Stimulated activated CD4-positive, alpha-beta T cell treated with anti-CD3 and anti-CD28 coated beads, Interleukin-4, amount 100 ng/mL, for 48 hours (primary cell): ENCODE results near the gene CTNNBL1.

Experiments used
- DNase-seq, 2 donors: peaks; one replicate each; pipeline ENCODE4 v3.0.0-alpha.2; 2020; ENCODE audit warnings: low read depth in 2 of 2

The CTNNBL1 gene

DNA sequence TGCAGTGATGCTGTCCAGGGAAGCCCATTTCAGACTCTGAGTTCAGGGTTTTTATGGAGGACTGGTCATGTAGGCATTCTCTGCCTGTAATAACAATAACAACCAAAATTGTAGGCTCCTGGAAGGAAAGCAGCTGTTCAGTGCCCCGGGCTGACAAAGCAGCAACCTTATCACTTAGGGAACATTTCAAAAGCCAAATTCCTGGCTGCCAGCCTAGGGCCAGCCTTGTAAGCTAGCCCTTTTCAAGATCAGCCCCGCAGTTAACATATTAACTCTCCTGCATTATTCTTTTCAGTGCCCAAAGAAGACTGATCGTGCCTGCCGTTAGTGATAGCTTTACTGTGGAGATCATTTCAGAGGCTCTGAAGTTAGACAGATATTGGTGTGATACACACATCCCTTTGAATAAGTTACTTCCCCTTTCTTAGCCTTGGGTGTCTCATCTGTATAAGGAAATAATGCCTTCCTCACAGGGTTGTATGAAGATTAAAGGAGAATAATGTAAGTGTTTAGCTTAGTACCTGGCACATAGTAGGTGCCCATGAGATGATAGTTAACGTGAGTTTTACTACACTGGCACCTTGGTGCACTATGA is 44.1 kb downstream of the CTNNBL1 start:
- no peak for DNase-seq

GRCh38 chr20:37741055-37741454 is 47.2 kb downstream of the CTNNBL1 start:
- DNase-seq = no peak

GRCh38 chr20:37741570-37741969 is 47.7 kb downstream of the CTNNBL1 start:
- no peak for DNase-seq

DNA sequence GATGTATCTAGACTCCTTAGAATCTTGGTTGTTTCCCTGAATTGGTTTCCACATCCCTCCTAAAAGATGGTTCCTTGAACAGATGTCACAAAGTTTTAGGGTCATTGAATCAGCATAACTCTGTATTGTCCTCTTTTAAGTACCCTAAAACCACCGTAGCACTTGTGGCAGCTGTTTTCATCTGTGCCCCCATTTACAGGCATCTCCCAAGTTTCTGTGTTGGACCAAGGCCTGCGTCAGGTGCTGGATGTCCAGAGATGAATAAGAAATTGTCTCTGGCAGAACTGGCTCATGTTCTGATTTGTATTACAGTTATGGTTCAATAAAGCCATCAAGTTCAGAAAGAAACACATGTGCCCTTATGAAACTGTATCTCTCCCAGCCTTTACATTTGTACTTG is 48.3 kb downstream of the CTNNBL1 start:
- no peak for DNase-seq

- no peak for DNase-seq
These were observed 50.5 kb downstream of the CTNNBL1 start for GRCh38 chr20:37744347-37744746.

GRCh38 chr20:37745553-37745952 is 51.7 kb downstream of the CTNNBL1 start:
- DNase-seq = peak in 1 of 2 donors; percentile 6

DNA sequence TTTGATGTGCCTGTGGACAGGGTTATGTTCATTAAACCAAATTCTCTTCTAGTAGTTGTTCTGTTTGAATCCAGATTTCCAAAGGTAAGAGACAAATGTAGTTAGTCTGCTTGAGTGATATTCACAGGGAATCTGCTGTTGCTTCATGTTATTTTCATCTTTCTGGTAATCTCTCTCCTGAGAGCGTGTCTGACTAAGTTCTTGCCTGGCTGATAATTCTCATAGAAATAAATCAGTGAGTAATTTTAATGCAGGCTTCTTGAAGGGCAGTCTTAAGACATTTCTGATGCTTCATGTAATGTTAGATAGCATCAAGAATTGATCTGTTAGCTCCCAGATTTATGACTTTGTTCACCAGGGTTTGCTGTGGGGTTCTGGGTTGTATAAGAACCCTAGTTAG is 54.2 kb downstream of the CTNNBL1 start:
- DNase-seq = no peak

DNA sequence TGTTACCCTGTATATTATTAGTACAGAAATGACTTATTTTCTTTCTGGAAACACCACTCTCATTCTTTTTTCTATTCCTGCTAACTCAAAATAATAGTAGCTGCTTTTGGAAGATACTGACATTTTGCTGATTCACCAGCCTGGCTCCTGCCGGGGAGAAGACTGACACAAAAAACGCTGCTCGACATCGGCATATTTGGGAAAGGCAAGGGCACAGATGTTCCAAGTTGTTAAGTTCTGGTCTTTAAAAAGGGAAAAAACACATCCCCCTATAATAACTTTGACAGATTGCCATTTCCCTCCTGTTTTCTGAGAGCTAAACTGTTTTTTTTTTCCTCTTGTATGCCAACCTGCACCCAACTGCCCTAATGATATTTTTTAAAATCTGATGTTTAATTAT is 55.4 kb downstream of the CTNNBL1 start:
- no peak for DNase-seq

DNA sequence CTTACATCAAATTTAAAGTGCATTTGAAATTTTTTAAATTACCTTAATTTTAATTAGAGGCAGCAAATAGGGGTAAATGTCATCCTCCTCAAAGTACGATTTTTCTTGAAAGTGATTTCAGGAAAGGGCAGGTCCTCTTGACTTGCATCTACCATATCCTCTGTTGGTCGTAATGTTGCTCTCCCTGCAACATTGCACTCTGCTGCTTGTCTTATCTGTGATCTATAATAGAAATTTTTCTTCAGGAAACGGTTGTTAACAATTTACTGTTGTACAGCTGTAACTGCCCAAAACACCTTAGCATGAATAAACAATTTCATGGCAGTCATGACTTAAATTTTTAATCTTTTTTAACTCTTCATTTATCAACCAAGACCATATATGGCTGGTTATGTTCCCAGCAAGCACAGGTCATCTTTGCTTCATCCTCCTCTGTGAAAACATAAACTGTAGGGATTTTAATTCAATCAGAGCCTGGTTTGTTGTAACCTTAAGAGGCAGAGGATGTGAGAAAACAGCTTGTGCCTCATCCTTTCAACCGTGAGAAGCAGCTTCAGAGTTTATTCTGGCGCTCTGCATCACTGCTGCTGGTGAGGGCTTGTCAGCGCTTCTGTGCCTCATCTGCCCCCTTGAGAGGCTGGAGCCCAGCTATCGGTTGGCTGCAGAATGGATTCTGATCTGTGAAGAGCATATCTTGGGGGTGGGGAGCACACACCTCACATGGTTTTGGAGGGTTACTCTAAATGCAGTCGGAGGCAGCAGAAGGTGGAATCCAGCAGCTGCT is 56.0 kb downstream of the CTNNBL1 start:
- no peak for DNase-seq

DNA sequence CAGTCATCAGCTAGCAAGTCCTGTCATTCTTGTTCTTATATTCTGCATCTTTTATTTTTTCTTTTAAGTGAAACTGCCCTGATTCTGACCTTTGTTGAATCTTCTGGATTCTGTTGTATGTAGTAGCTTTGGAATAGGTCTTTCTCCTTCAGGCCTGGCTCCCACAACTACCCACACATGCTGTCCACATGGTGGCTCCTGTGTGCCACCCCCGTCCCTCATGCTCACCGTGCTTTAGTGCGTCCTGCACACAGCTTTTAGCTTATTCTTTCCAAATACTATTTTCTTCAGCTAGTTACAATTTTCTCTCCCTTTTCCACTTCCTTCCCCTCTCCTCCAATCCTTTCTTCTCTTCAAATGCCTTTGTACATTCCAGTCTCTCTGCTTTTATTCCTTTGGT is 61.8 kb downstream of the CTNNBL1 start:
- DNase-seq = no peak

- no peak for DNase-seq
These were observed 62.4 kb downstream of the CTNNBL1 start for GRCh38 chr20:37756234-37756633.

DNA sequence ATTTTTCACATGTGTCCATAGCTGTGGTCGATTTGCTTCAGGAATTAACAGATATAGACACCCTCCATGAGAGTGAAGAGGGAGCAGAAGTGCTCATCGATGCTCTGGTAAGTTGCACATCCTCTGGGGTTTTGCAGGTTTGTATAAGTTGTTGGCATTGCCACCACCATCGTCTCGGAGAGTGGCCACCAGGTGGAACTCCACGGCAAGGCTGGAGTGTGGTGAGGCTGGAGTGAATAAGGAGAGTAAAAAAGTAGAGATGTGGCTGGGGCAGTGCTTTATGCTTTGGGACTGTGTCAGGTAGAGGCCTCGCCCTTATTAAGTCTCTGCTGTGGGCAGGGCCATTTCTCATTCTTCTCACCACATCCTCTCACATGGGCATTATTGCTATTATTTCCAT is 63.7 kb downstream of the CTNNBL1 start:
- no peak for DNase-seq

- peak in 1 of 2 donors; percentile 1 for DNase-seq
These were observed 64.5 kb downstream of the CTNNBL1 start for GRCh38 chr20:37758332-37758731.

DNA sequence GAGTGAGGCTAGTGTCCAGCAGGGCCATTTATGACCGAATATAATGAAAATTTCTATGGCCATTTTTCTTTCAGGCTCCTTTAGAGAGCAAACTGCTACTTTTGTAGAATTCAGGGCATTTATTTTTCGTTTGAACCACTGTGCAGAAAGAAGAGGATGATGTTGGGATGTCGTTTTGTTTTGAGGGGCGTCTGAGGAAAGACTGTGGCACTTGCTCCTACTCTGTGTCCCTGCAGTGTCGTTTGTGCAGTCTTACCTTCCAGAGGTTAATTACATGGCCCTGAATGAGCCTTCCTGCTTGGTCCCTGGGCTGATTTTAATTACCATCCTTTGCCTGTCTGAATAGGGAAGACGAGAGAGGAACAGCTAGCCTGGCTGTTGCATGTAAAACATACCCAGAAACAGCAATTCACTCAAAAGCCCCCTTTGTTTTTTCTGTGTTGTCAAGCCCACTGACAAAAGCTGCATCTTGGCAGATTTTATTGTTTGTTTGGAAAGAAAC is 65.3 kb downstream of the CTNNBL1 start:
- no peak for DNase-seq

DNA sequence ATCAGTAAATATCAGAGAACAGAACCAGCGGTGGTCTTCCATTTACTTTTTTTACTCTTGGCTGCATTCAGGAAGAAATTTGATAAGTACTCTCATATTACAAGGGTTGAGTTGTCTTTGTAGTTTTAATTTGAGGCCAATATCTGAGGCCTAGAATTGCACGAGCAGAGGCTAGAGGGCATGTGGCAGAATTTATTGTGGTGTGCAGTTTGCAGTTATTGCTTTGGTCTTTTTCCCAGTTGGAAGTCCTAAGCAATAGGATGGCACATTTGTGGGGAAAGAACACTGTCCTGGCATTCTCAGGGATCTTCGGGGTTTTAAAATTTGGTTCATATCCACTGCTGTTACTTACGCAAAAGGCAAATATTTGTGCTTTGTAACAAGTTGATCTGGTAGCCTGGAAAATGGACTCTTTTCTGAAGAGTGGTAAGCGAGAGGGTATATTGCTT is 66.0 kb downstream of the CTNNBL1 start:
- no peak for DNase-seq

DNA sequence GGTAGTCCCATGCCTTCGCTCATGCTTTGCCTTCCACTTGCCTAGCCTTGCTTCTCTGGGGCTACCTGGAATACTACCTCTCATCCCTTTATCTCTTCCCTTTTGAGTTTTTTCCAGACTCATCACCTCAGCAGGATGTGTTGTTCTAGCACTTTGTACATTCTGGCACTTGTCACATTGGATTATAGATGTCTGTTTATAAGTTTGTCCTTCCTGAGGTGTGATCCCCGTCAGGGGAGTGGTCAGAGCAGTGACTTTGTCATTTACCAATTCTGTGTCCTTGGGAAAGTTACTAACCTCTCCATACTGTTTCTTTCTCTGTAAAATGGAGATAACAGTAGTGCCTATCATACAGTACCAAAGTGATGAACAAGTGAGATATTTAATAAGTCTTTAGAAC is 66.5 kb downstream of the CTNNBL1 start:
- DNase-seq = no peak

DNA sequence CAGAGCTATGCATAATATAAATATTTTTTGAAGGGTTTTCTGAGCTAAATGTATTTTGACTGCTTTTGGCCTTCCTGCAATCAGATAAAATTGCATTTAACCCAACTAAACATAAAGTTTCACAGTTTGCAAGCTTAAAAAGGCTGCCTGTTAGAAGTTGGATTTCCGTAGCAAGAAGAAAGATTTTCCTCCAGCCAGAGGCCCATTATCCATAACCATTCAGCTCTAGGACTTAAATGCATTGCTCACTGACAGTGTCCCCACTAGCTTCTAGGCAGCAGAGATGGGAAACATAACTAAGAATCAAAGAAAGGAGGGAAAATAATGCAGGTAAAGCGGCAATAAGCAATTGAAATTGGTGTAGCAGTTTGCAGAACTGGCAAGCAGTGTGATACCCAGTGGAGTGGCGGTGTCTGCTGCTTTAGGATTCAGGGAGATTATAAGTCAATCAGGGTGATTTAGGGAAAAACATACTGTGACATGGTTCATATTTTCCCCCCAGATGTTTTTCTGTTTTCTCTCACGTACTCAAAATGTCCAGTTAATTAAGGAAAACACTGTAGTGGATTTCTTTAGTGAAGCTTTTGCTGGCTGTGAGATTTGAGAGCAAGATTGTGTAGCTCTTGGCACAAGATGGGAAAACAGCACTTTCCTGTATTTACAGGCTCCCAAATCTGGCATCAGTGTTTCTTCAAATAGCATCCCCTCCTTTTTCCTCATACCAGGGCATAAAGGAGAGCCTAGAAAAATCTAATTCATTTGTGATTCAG is 69.1 kb downstream of the CTNNBL1 start:
- no peak for DNase-seq

- DNase-seq = no peak
These were observed 70.6 kb downstream of the CTNNBL1 start for GRCh38 chr20:37764333-37764935.

DNA sequence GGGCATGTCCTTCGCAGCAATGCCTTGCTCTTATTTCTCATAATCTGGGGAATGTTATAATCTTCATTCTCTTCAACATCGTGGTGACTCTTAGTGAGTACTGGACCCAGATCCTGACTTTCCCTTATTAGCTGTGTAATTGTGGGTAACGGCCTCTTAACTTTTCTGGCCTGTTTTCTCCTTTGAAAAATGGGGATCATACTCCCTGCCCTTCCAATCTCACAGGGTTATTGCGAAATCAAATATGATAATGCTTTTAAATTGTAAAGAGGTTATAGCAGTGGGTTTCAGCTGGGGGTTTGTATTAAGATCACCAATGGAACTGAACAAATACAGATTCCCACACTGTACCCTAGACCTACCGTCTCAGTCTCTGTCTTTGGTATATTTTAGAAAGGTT is 77.1 kb downstream of the CTNNBL1 start:
- DNase-seq = no peak

- no peak for DNase-seq
These were observed 79.5 kb downstream of the CTNNBL1 start for GRCh38 chr20:37773291-37773826.

GRCh38 chr20:37774156-37774555 is 80.3 kb downstream of the CTNNBL1 start:
- no peak for DNase-seq

DNA sequence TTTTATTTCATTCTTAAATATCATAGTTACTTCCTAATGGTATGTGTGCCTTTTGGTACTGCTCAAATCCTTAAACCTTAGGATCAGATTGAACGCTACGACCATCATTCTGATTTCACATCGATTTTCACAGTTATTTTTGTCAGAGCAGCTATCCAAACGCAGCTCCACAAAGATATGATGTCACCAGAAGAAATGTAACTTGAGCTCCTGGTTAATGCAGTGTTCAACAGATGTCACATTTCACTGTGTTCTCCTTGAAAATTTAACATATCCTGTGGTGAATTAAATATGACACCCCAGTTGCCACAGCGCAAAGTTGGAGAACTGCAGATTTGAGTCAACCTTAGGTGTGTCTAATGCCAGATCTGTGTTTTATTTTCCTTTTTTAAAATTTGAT is 81.4 kb downstream of the CTNNBL1 start:
- no peak for DNase-seq
